NCI-H2107 treated with DMSO at 0.1 percent for 48 hours (cell line): ENCODE data around the gene FBXO27.
"Not testable (repeated sequence)": the region's sequence is repeated elsewhere in the genome, so short reads cannot be mapped to it uniquely, and the experiment has no call there.

Source experiments
- DNase-seq: peaks from one replicate; lab custom pipeline; 2025; ENCODE audit not compliant: unreplicated experiment; lab: John Stamatoyannopoulos, UW

The FBXO27 gene

GRCh38 chr19:38989066-38989605, 43.2 kb downstream of the FBXO27 start:
- peak; percentile 21 for DNase-seq

- not testable (repeated sequence) for DNase-seq
Observed at GRCh38 chr19:38988627-38989026, 43.7 kb downstream of the FBXO27 start.

GRCh38 chr19:38987745-38988144, 44.6 kb downstream of the FBXO27 start:
- DNase-seq: not testable (repeated sequence)

- no peak for DNase-seq
Observed at GRCh38 chr19:38985262-38985661, 47.1 kb downstream of the FBXO27 start.

GRCh38 chr19:38980583-38981374, 51.6 kb downstream of the FBXO27 start:
- no peak for DNase-seq

- DNase-seq: no peak
Observed at GRCh38 chr19:38979812-38980211, 52.5 kb downstream of the FBXO27 start.

GRCh38 chr19:38978326-38978689, 54.0 kb downstream of the FBXO27 start:
- DNase-seq: no peak

- DNase-seq: no peak
Observed at GRCh38 chr19:38977445-38978325, 54.7 kb downstream of the FBXO27 start.

- DNase-seq: no peak
Observed at GRCh38 chr19:38975861-38976271, 56.5 kb downstream of the FBXO27 start.

GRCh38 chr19:38975214-38975860, 57.0 kb downstream of the FBXO27 start, which contains the start of gene FBXO17:
TSS of gene FBXO17 (minus strand) at chr19:38975742. CDS start at chr19:38950319, 25,423 bp downstream.
- no peak for DNase-seq

GRCh38 chr19:38974624-38975213, 57.6 kb downstream of the FBXO27 start:
- DNase-seq: no peak
